ENCODE measurements around the gene GNG11.

GRCh38 chr7:93933156-93933555 is 11.6 kb downstream of the GNG11 start:
- no peak for TF ChIP-seq ZNF830 (tag by site-specific recombination; IDR thresholded peaks at IDR 0.05; ENCODE audit: low read depth)
- TF ChIP-seq CTCF (tag by site-specific recombination; IDR thresholded peaks at IDR 0.05) = no peak
- TF ChIP-seq ZNF585B (tag by site-specific recombination; IDR thresholded peaks at IDR 0.05) = no peak
- no peak for TF ChIP-seq ZNF747 (tag by site-specific recombination; IDR thresholded peaks at IDR 0.05)
- no peak for TF ChIP-seq ZNF776 (tag by site-specific recombination; IDR thresholded peaks at IDR 0.05; ENCODE audit: borderline replicate concordance)
- no peak for TF ChIP-seq MYNN (tag by site-specific recombination; IDR thresholded peaks at IDR 0.05; ENCODE audit: borderline replicate concordance)
- TF ChIP-seq ZNF274 (IDR thresholded peaks at IDR 0.05; ENCODE audit: low read length) = no peak
- no peak for TF ChIP-seq ZNF274 (tag by site-specific recombination; IDR thresholded peaks at IDR 0.05; ENCODE audit: borderline replicate concordance)
